GM21723 (cell line): Measurements from ENCODE around the gene PLXNC1.

Experiments
- ATAC-seq: cut with Tn5 transposase; IDR thresholded peaks from one replicate; pipeline ENCODE4 v1.9.1; 2021; ENCODE audit warnings: mild to moderate bottlenecking, moderate library complexity; ENCODE audit not compliant: unreplicated experiment

Gene PLXNC1

DNA sequence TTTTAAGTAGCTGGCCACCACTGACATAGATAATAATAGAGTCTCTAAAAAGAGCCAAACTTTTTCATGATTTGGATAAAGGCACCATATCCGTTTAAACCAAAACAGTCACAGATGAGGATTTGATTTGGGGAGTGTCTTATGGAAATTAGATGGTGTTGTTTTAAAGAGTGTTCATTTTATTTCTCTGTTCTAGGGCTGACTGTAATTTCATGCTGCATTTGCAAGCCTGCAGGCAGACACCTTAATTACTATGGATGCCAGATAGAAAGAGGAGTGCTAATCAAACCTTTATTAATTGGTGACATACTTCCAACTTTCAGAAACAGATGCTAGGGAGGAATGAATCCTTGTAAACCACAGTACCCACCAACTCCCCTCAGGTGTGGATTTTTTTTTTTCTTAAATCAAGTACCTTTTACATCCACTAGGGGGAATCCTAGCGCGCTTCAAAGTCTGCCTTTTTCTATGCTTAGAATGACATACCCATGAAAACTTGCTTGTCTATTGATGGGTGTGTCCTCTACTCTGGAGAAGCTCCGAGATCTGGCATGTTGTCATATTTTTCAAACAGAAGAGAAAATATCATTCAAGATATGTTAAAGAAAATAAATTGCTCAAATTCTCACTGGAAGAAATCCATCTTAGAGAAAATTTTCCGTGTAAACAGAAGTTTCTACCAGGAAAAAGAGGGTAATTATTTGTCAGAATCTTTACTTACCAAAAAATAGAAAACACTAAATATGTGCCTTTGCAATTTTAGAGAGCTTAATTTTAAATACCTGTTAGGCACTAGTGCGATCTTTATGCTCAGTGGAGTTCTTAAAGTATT, 14.2 kb upstream of the PLXNC1 start:
- peak; percentile 72 for ATAC-seq

DNA sequence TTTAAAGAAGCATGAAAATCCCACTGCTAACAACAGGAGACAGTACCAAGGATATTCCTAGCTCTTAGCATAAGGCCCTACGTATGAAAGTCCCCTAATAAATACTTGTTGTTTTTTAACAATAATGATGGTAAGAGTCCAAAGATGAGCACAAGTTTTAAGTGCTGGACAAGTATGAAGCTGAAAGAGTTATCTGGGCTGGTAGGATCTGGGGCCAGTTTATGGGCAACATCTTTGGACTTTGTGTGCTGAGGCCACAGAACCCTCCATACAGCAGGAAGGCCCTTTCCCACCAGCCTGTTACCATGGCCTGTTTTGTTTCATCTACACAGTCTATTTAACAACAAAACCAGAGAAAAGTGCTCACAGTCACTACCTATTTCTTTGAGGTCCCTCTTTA, 12.5 kb upstream of the PLXNC1 start:
- no peak for ATAC-seq

DNA sequence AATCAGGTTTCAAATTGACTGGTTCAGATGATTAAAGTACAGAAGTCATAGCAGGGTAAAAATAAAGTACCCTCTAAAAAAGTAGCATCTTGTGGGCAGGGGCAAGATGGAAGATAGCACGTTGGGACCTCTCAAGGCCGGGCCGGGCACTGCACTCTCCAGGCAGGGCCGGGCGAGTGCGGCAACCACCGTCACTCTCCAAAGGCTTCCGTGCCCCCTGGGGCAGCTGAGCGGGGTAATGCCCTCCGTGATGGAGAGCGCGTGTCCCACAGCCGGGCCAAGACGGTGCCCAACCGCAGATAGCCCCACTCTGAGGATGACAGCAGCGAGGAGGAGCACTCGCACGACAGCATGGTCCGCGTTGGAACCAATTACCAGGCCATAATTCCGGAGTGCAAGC, 8.6 kb upstream of the PLXNC1 start:
- no peak for ATAC-seq

DNA sequence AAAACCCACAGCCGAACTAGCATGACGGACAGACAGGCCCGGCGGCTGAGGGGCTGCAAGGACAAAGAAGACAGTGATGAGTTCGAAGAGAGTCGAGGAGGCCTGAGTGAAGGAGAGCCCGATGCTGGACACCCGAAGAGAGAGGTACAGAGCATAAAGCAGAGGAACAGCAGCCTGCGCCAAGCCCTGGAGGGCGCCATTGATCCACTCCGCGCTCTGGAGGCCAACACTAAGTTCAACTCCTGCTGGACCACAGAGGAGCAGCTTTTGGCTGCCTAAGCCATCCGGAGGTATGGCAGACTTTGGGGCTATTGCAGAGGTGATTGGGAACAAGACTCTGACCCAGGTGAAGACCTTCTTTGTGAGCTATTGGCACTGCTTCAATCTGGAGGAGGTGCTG, 7.8 kb upstream of the PLXNC1 start:
- ATAC-seq, result no peak

DNA sequence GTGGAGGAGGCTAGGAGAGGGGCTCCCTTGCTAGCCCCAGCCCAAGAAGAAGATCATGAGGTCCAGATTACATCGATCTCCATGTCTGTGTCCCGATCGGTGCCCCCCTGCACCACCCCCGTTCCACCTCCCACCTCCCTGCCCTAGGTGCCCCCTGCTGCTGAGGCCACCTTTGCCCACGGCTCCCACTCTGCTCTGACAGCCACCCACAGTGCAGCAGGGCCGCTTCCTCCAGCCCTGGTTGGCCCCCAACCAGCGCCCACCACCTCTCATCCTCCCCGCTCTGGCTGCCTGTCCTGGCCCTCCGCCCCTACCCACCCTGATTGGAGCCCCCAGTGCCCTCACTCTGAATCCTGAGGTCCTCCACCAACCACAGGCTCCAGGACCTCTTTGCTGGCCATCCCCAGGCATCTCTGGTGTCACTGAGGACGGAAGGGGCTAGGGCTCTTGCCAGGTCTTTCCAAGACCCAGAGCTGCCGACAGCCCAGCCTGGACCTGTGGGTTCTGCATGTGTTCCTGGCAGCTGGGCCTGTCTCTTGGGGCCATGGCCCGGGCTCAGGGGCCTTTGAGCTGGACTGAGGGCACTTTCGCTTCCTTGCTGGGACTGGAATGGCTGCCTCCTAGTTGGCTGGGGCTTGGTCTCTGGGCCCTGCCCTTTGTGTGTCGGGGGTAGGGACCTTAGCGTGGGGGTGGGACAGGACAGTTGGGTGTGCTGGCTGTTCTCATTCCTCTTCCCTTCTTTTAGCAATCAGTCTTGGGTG, 7.2 kb upstream of the PLXNC1 start:
- ATAC-seq, result no peak

DNA sequence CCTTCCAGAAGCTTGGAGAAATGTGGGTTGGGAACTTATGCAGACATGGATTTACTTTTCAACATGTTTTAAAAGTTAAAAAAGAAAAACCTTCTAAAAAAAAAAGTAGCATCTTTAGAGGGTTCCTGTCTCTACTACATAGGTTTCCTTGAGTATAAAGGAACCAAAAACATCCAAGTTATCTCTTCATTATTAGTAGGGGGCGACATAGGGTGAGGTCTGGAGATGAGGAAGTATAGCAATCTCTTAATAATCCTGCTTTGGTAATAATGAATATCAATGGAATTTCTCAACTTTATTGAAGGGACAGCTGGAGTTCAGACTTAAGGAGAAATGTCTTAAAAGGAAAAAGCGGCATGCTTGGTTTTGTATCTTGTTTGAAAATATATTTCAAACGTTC, 6.5 kb upstream of the PLXNC1 start:
- no peak for ATAC-seq

DNA sequence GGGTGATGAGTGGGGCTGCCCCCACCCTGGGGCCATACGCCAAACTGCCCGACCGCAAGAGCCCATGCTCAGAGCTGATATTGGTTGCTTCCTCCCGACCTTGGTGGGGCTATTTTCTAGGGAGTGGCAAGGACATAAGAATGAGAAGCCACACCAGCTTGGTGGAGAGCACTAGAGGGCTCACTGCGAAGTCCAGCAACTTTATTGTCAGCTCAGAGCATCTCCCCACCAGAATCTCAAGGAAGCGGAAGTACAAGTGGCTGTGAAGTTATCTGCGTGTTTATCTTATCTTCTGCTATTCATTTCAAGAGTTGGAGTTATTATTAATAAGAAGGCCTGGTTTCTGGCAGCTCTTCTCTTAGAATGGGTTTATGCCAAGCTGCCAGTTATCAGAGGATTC, 4.9 kb upstream of the PLXNC1 start:
- no peak for ATAC-seq

DNA sequence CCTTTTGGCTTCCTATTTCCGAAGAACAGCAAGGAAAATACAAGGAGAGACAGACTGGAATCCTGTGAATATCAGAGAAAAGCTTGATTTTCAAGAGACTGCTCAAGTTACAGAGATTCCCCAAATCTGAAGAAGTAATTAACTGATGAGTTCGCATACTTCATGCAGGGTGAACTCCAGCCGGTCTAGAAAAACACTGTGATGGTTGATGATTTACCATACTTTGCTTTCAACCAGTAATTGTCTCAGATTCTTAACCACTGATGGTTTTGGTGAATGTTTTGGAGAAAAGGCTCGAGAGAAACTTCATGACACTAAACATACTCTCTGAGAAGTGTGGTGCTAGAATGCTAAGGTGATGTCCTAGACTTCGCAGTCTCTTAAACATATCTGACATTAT, 4.4 kb upstream of the PLXNC1 start:
- no peak for ATAC-seq

DNA sequence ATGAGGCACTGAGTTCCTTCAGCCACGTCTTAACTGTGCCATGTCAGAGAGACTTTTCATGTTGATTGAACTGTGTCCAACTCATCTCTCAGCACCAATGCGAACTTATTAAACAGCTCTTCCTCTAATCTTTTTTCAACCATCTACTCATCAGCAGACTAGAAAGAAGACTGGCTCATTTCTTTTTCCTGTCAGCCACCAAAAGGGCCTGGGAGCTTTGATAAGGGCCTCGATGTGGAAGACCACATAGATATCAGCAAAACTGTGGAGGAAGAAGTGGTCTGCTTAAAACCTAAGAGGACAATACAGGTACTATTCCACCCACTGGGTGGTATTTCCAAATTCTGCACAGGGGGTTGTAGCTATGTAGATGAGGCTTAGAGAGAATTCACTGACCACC, 3.6 kb upstream of the PLXNC1 start:
- ATAC-seq, result no peak

DNA sequence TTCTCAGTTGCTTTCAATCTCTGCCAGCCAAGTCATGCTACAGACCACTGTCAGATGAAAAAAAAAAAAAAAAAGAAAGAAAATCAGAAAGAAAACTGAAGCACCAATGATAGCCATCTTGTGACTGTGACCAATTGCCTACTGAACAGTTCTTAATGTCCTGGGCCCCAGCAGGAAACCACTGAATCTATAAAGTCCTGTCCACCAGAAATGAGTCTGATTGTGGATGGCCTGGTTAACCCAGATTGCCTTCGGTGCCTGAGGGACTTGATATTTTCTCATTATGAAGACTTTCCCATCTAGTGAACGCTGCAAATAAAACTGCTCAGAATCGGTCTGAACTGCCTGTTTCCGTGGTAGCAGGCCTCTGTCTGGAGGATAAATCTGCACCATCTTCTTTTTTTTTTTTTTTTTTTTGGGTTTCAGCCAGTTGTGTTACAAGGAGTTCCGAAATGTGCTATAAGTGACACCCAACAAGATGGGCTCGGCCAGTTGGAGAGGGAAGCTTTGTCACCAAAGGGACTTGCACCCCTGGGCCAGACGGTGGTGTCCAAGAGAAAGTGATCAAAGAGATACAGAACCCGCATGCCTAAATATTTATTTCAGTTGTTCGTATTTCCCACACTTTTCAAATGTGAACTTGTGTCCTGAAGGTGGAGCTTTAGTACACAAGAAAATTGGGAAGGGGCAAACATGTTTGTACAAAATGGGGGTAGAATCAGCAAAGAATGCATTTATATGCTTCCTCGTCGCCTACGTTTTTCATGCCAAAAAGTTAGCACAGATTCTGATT, 3.0 kb upstream of the PLXNC1 start:
- no peak for ATAC-seq

DNA sequence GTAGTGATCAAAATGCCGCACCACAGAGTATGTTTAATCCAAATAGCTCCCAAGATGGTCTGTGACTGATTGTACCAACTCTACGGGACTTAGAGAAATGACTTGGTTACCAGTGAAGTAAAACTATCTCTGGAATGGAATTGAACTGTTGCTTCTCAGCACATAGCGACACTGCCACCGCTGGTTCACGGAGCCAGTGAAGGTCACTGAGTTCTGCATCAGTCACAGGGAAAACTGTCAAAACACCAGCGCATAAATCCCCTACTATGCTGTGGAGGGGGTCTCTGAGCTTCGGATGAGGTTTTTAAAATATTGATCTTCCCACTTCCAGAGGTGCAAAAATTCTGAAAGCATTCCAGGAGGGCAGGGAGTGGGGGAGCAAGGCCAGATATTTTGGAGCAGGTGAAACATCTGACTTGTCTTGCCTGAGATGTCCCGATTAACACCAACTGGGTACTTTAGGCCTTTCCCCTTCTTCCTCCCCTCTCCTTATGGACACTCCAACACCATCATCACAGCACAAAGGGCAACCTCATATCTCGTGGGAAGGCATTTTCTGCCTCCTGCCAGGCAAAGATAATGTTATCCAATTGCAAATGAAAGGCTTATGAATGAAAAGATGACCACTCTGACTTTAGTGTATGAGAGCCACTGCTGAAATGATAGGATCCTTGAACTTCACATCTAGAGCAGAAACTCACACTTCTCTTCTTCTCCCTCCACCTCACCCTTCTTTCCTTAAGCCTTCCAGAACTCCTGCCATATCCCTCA, 2.0 kb upstream of the PLXNC1 start:
- ATAC-seq, result no peak

DNA sequence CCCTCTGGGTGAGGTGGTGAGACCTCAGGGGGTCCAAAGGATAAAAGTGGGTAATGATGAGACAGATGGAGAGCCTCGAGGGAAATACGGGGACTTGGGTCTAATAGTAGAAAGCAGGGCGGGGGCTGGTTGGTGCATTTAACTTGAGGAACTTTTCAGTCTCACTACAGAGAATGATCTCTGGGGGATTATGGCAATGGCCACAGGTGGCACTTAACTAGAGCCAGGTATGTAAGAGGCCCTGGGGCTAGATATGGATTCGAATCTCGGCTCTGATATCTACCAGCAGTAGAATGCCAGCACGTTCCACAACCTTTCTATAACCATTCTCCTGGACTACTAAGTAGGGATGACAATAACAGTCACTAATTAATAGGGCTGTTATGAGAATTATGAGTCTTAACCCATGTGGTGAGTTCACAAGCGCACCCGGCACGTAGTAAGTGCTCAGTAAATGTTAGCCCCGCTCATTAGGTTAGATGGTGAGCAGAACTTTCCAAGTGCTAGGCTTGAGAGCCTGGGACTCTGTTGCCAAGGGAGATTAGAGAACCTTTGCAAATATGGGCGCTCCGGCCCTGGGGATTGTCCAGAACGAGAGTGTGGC, 888 bp upstream of the PLXNC1 start:
- ATAC-seq, result no peak

DNA sequence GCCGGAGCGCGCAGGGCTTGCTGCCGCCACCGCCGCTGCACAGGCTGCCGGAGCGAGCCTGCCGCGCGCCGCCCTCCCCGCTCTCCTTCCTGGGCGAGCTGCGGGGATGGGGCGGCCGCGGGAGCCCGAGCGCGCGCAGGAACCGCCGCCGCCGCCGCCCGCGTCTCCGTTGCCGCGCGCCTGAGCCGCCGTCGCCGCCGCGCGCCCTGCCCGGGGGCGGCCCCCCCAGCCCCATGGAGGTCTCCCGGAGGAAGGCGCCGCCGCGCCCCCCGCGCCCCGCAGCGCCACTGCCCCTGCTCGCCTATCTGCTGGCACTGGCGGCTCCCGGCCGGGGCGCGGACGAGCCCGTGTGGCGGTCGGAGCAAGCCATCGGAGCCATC, 352 bp downstream of the PLXNC1 start:
- peak; percentile 14 for ATAC-seq

DNA sequence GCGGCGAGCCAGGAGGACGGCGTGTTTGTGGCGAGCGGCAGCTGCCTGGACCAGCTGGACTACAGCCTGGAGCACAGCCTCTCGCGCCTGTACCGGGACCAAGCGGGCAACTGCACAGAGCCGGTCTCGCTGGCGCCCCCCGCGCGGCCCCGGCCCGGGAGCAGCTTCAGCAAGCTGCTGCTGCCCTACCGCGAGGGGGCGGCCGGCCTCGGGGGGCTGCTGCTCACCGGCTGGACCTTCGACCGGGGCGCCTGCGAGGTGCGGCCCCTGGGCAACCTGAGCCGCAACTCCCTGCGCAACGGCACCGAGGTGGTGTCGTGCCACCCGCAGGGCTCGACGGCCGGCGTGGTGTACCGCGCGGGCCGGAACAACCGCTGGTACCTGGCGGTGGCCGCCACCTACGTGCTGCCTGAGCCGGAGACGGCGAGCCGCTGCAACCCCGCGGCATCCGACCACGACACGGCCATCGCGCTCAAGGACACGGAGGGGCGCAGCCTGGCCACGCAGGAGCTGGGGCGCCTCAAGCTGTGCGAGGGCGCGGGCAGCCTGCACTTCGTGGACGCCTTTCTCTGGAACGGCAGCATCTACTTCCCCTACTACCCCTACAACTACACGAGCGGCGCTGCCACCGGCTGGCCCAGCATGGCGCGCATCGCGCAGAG, 873 bp downstream of the PLXNC1 start:
- peak; percentile 42 for ATAC-seq

DNA sequence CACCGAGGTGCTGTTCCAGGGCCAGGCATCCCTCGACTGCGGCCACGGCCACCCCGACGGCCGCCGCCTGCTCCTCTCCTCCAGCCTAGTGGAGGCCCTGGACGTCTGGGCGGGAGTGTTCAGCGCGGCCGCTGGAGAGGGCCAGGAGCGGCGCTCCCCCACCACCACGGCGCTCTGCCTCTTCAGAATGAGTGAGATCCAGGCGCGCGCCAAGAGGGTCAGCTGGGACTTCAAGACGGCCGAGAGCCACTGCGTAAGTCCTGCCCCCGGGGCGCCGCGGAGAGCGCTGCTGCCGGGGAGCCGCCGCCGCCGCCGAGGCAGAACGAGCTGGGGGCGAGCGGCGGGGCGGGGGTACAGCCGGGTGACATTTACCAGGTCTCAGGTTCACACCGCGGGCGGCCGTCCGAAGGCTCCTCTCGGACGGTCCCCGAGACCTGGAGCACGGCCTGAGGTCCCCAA, 1.4 kb downstream of the PLXNC1 start:
- peak; percentile 16 for ATAC-seq

DNA sequence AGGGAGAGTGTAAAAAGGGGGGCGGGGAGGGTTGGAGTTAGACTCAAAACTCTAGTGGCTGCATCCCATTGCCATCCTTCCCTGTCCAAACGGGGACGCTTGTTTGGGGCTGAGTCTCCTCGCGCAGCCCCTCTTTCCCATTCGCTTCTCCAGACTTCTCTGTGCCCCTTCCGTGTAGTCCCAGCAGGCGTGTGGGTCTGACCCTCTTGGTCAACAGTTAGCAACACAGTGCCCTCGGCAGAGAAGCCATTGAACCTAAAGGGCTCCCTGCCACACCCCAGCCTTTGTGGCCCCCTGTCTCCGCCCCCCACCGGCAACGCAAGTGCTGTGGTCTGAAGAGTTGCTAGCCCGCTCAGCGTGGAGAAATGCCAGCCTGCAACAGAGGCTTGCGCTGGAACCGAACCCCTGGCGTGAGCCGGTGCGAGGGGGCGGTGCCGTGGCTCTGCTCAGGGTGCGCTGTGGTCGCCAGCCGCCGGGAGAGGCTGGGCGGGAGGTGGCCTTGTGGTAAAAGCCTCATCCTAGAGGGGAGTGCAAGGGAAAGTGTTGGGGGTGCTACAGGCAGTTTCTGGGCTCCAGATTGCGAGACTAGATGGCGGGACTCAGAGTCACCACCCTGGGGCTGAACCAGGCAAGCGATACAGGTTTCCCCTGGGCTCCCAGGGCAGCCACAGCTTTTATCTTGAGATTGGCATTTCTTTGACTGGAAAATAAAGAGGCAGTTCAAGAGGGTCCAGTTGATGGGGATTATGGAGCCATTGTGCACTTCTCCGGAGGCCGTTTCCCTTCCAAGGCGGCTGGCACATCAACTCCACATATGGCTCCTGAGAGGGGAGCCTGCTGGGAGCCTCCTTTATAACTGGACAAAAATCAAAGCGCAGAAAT, 2.1 kb downstream of the PLXNC1 start:
- peak; percentile 5 for ATAC-seq

DNA sequence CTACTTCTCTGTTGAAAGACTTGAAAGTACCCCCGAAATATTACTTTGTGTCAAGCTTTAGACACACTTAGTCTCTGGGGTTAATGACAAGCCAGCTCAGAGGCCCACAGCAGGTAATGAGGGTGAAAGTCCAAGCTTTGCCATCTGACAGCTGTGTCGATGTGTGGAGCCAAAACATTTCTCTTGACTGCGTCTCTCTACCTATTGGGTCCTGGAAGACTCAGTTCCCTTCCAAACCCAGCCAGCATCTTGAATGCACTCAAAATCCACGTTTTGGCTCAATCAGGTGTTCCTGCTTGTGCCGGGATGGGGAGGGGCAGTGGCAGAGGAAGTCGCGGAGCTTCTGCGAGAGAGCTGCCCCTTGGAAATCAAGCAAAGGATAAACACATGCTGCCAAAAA, 3.2 kb downstream of the PLXNC1 start:
- ATAC-seq, result no peak

DNA sequence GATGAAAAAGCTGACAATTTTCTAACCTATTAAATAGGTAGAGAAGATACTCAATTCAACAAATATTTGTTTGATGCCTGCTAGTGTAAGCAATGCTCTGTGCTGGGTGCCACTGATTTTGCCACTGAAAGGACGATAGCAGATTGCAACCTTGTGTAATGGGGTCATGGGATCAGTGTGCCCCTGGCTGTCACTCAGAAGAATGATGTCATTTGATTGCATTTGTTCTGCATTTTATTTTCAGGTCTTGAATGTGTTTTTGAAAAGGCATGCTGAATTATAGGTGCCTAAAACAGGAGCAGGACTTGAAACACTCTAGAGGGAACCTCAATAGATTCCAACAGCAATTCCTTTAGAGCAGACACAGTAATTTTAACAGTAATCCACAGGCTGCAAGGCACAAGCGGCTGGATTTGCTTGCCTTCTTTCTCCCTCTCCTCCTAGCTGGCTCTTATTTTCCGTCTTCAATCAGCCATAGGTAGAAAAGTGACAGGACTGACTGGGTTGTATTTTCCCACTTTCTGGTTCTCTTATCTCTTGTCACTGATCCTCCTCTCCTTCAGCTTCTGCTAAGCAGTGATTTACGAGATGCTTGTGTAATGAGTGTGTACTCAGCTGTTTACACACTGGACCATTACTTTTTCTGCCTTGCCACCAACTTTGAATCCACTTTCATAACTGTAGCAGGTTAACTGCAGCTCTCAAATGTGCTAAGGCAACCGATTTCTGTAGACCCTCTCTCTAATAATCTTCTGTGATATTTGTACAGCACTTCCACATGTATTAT, 4.1 kb downstream of the PLXNC1 start:
- ATAC-seq, result no peak
